HepG2 (cell line): Measurements from ENCODE around the gene CD79A. TPM values are rescaled to one million over a fixed set of nuclear protein-coding genes. Genes with fewer than 3 reads are reported as not detected.
A peak's percentile ranks its signal among the peaks of the same experiment; 100 is the strongest.

Experiments
- BATF2 ChIP-seq: sonication (generic); formaldehyde crosslinking; IDR thresholded peaks from 2 replicates; pipeline ENCODE4 v1.8.0; 2022; ENCODE audit warnings: mild to moderate bottlenecking, missing genetic modification reagents, moderate library complexity
- BORCS8-MEF2B ChIP-seq: sonication (generic); formaldehyde crosslinking; IDR thresholded peaks from 2 replicates; pipeline ENCODE4 v1.8.0; 2022; ENCODE audit warnings: mild to moderate bottlenecking, missing genetic modification reagents
- CREBL2 ChIP-seq: sonication (generic); formaldehyde crosslinking; IDR thresholded peaks from 2 replicates; pipeline ENCODE4 v1.8.1; 2023; ENCODE audit warnings: missing genetic modification reagents, mild to moderate bottlenecking, borderline replicate concordance
- DNMT3B ChIP-seq: conservative IDR thresholded peaks from 2 replicates; pipeline ENCODE4 v1.6.1; 2016; ENCODE audit warnings: missing biosample characterization, control low read depth
- GZF1 ChIP-seq: sonication (generic); formaldehyde crosslinking; IDR thresholded peaks from 2 replicates; pipeline ENCODE4 v1.5.1; 2020; ENCODE audit warnings: mild to moderate bottlenecking, missing genetic modification reagents
- HIVEP1 ChIP-seq: sonication (generic); formaldehyde crosslinking; IDR thresholded peaks from 2 replicates; pipeline ENCODE4 v1.4.0; 2020; ENCODE audit warnings: mild to moderate bottlenecking, missing genetic modification reagents
- HMGA1 ChIP-seq: sonication (generic); formaldehyde crosslinking; conservative IDR thresholded peaks from 2 replicates; pipeline ENCODE4 v1.4.0; 2020; ENCODE audit warnings: missing genetic modification reagents
- KLF12 ChIP-seq: sonication (generic); formaldehyde crosslinking; IDR thresholded peaks from 2 replicates; pipeline ENCODE4 v1.4.0; 2020; ENCODE audit warnings: missing genetic modification reagents, borderline replicate concordance
- NR3C1 ChIP-seq: sonication (generic); formaldehyde crosslinking; IDR thresholded peaks from 2 replicates; pipeline ENCODE4 v1.4.0; 2020; ENCODE audit warnings: missing genetic modification reagents
- PCBP2 ChIP-seq: fragments of 200-400 bp; formaldehyde crosslinking; optimal IDR thresholded peaks from 2 replicates; pipeline ENCODE3; 2018; ENCODE audit warnings: low read length, low read depth; ENCODE audit not compliant: poor library complexity, severe bottlenecking
- PRDM4 ChIP-seq: sonication (generic); formaldehyde crosslinking; IDR thresholded peaks from 2 replicates; pipeline ENCODE4 v1.9.0; 2021; ENCODE audit warnings: missing genetic modification reagents, borderline replicate concordance
- PREB ChIP-seq: sonication (generic); formaldehyde crosslinking; IDR thresholded peaks from 2 replicates; pipeline ENCODE4 v1.4.0; 2020; ENCODE audit warnings: missing genetic modification reagents
- ZHX1 ChIP-seq: sonication (generic); formaldehyde crosslinking; IDR thresholded peaks from 2 replicates; pipeline ENCODE4 v1.8.1; 2022; ENCODE audit warnings: low read depth, mild to moderate bottlenecking, missing genetic modification reagents
- ZMAT3 ChIP-seq: sonication (generic); formaldehyde crosslinking; conservative IDR thresholded peaks from 2 replicates; pipeline ENCODE4 v1.7.0; 2021; ENCODE audit warnings: missing genetic modification reagents
- ZNF253 ChIP-seq: sonication (generic); formaldehyde crosslinking; IDR thresholded peaks from 2 replicates; pipeline ENCODE4 v1.8.0; 2022; ENCODE audit warnings: mild to moderate bottlenecking, missing genetic modification reagents, borderline replicate concordance
- ZNF282 ChIP-seq: fragments of 450-650 bp; IDR thresholded peaks from 2 replicates; pipeline ENCODE4 v1.6.1; 2018; ENCODE audit not compliant: partially characterized antibody
- ZNF337 ChIP-seq: sonication (generic); formaldehyde crosslinking; IDR thresholded peaks from 2 replicates; pipeline ENCODE4 v1.5.1; 2020; ENCODE audit warnings: missing genetic modification reagents, low read depth, mild to moderate bottlenecking, borderline replicate concordance
- ZNF451 ChIP-seq: sonication (generic); formaldehyde crosslinking; IDR thresholded peaks from 2 replicates; pipeline ENCODE4 v1.5.0; 2020; ENCODE audit warnings: mild to moderate bottlenecking, missing genetic modification reagents
- ZNF563 ChIP-seq: sonication (generic); formaldehyde crosslinking; IDR thresholded peaks from 2 replicates; pipeline ENCODE4 v1.8.0; 2022; ENCODE audit warnings: mild to moderate bottlenecking, moderate library complexity, missing genetic modification reagents
- ZNF614 ChIP-seq: IDR thresholded peaks from 2 replicates; pipeline ENCODE4 v1.6.1; 2018; ENCODE audit warnings: missing biosample characterization, missing genetic modification reagents, inconsistent platforms, borderline replicate concordance
- ZNF619 ChIP-seq: sonication (generic); formaldehyde crosslinking; IDR thresholded peaks from 2 replicates; pipeline ENCODE4 v1.4.0; 2020; ENCODE audit warnings: mild to moderate bottlenecking, missing genetic modification reagents
- ZSCAN20 ChIP-seq: sonication (generic); formaldehyde crosslinking; IDR thresholded peaks from 2 replicates; pipeline ENCODE4 v1.4.0; 2020; ENCODE audit warnings: missing genetic modification reagents, mild to moderate bottlenecking, borderline replicate concordance
- ZSCAN22 ChIP-seq: sonication (generic); formaldehyde crosslinking; IDR thresholded peaks from 2 replicates; pipeline ENCODE4 v1.4.0; 2020; ENCODE audit warnings: mild to moderate bottlenecking, missing genetic modification reagents
- polyA plus RNA-seq, 8 experiments: library from polyadenylated mRNA; depleted of rRNA in 3 of 8; stranded (reverse) in 7 of 8; unstranded in 1 of 8; fragments of >200 nt; fragmentation: Illumina TruSeq in 4 of 8; extraction: Trizol in 4 of 8; gene quantifications; 2 replicates each; pipeline versions ENCODE4 v1.2.1 to v1.2.3, GENCODE V29; 2011 to 2016; ENCODE audit warnings: low read depth in 4 of 8, missing spikeins in 1 of 8, mixed read lengths in 1 of 8; ENCODE audit not compliant: insufficient read depth in 1 of 8
- total RNA-seq, 5 experiments: library from RNA; depleted of rRNA; stranded (reverse); fragments of >200 nt; fragmentation: Illumina TruSeq; extraction: Trizol; gene quantifications; 2 replicates each; pipeline ENCODE4 v1.2.3, GENCODE V29; 2016; ENCODE audit warnings: low read depth in 1 of 5

Gene CD79A
- total and polyA plus RNA-seq, 2 of the 13 experiments (the other 11 are each of a cell fraction or from before 2014, with no cell fraction given), result 0.24 to 0.33 TPM

- no peak for TF ChIP-seq ZHX1 (CRISPR knock-in tag)
- no peak for TF ChIP-seq NR3C1
- peak; percentile 72 for TF ChIP-seq ZNF614 (CRISPR knock-in tag)
- TF ChIP-seq ZNF337 (CRISPR knock-in tag), result 0 out of 2 replicates have a peak, but pooled peaks have one; percentile 34
- TF ChIP-seq DNMT3B (CRISPR knock-in tag), result no peak
- peak; percentile 85 for TF ChIP-seq ZSCAN22
- no peak for TF ChIP-seq BATF2 (CRISPR knock-in tag)
- no peak for TF ChIP-seq ZSCAN20 (CRISPR knock-in tag)
- TF ChIP-seq PCBP2, result no peak
- no peak for TF ChIP-seq ZNF563 (CRISPR knock-in tag)
- TF ChIP-seq HIVEP1, result no peak
- TF ChIP-seq ZNF619 (CRISPR knock-in tag), result no peak
- no peak for TF ChIP-seq KLF12 (CRISPR knock-in tag)
- peak; percentile 70; the same call in 1 of the 2 replicates for TF ChIP-seq BORCS8-MEF2B
- TF ChIP-seq CREBL2, result peak; percentile 82; the same call in 1 of the 2 replicates
- TF ChIP-seq ZNF451 (CRISPR knock-in tag), result 0 out of 2 replicates have a peak, but pooled peaks have one; percentile 50
- TF ChIP-seq ZMAT3 (CRISPR knock-in tag), result no peak; the same call in 1 of the 2 replicates
- TF ChIP-seq HMGA1 (CRISPR knock-in tag), result no peak
- TF ChIP-seq ZNF253 (CRISPR knock-in tag), result no peak
- no peak for TF ChIP-seq PRDM4 (CRISPR knock-in tag)
- no peak for TF ChIP-seq GZF1
- no peak for TF ChIP-seq PREB (CRISPR knock-in tag)
- no peak for TF ChIP-seq ZNF282
Measured at GRCh38 chr19:41887711-41888382, 10.8 kb downstream of the CD79A start (continued).
